GM19452 (cell line): Measurements from ENCODE around the gene RAG2.
A peak's percentile ranks its signal among the peaks of the same experiment; 100 is the strongest.

ENCODE experiments used
- ATAC-seq: cut with Tn5 transposase; IDR thresholded peaks from one replicate; pipeline ENCODE4 v1.9.1; 2021; ENCODE audit not compliant: unreplicated experiment

Gene RAG2

GRCh38 chr11:36601155-36601554 is 3.1 kb upstream of the RAG2 start:
- ATAC-seq, result no peak

GRCh38 chr11:36600180-36600579 is 2.1 kb upstream of the RAG2 start:
- no peak for ATAC-seq

DNA sequence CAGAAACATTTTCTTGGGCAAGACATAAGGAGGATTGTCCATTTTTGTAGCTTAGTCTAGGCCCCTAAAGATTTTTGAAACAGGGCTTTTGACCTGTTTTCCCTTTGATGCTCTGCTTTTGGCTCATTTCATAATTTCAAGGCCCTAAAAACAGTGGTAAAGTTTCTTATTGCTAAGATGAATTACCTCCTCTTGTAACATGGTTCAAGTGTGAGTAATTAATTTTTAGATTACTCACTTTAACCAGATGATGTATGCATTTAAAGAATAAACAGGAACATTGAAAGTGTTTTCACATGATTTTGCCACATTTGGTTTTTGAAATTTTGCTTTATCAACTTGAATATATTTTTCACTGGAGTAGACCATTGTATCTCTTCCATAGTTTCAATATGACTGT is 1.2 kb downstream of the RAG2 start:
- no peak for ATAC-seq

DNA sequence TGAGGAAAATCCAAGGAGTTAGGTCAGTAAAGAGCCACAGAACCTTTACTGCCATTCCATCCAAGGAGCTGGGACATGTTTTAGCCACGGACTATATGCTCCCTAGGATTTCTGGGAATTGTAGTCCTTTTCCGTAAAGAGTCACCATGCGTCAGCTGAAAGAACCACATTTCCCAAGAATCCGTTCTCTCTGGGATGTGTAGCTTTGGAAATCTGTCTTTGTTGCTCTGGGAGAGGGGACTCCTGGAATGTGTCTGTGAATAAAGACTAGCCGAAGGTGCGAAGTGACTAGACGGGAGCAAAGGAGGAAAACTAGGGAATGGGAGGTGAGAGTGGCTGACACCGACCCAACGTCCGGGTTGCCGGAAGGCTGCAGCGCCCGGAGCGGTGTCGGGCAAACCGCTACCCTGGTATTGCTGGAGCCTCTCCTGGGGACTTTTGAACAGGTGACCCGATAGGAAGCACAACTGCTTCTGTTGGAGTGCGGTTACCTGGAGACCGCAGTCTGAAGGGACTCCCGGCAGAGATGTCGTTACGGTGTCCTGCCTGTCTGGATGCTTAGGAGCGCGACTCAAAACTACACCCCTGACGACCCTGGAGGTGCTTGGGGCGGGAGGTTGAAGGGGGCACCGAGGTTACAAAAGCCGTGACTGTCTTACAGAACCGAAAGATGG is 3.6 kb downstream of the RAG2 start, which contains the start of gene IFTAP:
IFTAP (plus strand) TSS at position 187 of the 674 bp plus-strand sequence. CDS start 15,602 bp downstream, outside the sequence.
- peak; percentile 66 for ATAC-seq

- ATAC-seq, result no peak
These were observed 6.6 kb downstream of the RAG2 start for GRCh38 chr11:36591433-36591832.

DNA sequence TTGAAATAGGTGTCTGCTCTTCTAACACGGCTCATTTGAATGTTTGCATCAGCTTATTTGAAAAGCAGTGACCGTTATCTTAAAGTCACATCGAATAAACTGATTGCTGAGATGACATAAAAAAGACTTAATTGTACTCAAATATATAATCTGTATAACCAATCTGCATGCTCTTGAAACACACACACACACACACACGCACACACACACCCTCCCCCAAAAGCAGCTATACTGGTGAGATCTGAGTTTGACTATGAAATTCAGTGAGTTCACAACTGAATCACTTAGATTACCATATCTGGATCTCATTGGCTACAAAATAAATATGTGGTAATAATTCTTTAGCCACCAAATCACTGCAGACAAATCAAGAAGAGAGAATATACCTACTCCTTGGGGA is 7.5 kb downstream of the RAG2 start:
- ATAC-seq, result no peak

- ATAC-seq, result no peak
These were observed 9.9 kb downstream of the RAG2 start for GRCh38 chr11:36588099-36588498.

DNA sequence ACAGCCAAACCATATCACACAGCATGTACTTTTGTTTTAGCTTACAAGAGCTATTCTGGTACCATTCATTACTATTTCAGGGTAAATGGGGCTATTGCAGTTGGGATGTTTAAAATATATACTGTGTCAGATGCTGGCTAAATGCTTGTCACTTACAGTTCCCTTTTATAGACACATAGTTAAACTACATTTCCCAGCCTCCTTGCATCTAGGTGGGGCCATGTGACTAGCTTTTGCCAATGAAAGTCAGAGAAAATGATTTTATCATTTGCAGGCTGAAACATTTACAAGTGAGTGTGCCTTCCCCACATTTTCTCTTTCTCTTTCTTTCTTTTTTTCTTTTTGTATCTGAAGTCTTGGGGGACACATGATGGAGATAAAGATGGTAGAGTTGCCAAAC is 11.5 kb downstream of the RAG2 start:
- ATAC-seq, result no peak

GRCh38 chr11:36583667-36584066 is 14.4 kb downstream of the RAG2 start:
- ATAC-seq, result no peak

- no peak for ATAC-seq
These were observed 16.5 kb downstream of the RAG2 start for GRCh38 chr11:36581536-36581935.

GRCh38 chr11:36578458-36578857 is 19.6 kb downstream of the RAG2 start:
- ATAC-seq, result no peak

- no peak for ATAC-seq
These were observed 20.2 kb downstream of the RAG2 start for GRCh38 chr11:36577859-36578258.

GRCh38 chr11:36577373-36577772 is 20.7 kb downstream of the RAG2 start:
- ATAC-seq, result no peak

DNA sequence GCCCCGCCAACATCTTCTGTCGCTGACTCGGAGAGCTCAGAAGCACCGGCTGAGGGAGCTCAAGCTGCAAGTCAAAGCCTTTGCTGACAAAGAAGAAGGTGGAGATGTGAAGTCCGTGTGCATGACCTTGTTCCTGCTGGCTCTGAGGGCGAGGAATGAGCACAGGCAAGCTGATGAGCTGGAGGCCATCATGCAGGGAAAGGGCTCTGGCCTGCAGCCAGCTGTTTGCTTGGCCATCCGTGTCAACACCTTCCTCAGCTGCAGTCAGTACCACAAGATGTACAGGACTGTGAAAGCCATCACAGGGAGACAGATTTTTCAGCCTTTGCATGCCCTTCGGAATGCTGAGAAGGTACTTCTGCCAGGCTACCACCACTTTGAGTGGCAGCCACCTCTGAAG is 23.6 kb downstream of the RAG2 start:
- no peak for ATAC-seq

DNA sequence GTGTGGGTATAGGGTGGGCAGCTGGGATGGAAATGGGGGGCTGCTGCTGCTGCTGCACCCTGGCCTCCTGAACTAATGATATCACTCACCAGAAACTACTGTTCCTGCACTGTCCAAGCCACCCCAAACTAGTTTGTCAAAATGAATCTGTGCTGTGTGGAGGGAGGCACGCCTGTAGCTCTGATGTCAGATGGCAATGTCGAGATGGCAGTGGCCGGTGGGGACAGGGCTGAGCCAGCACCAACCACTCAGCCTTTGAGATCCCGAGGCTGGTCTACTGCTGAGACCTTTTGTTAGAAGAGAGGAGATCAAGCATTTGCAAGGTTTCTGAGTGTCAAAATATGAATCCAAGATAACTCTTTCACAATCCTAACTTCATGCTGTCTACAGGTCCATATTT is 28.9 kb downstream of the RAG2 start:
- ATAC-seq, result no peak

- ATAC-seq, result no peak
These were observed 30.3 kb downstream of the RAG2 start, which contains the start of gene RAG1 for GRCh38 chr11:36567694-36568093. RAG1 (plus strand) TSS chr11:36568007; CDS start chr11:36573305, 5,298 bp downstream.

GRCh38 chr11:36566407-36567053 is 31.5 kb downstream of the RAG2 start:
- ATAC-seq, result no peak

- no peak for ATAC-seq
These were observed 32.9 kb downstream of the RAG2 start for GRCh38 chr11:36565031-36565610.

DNA sequence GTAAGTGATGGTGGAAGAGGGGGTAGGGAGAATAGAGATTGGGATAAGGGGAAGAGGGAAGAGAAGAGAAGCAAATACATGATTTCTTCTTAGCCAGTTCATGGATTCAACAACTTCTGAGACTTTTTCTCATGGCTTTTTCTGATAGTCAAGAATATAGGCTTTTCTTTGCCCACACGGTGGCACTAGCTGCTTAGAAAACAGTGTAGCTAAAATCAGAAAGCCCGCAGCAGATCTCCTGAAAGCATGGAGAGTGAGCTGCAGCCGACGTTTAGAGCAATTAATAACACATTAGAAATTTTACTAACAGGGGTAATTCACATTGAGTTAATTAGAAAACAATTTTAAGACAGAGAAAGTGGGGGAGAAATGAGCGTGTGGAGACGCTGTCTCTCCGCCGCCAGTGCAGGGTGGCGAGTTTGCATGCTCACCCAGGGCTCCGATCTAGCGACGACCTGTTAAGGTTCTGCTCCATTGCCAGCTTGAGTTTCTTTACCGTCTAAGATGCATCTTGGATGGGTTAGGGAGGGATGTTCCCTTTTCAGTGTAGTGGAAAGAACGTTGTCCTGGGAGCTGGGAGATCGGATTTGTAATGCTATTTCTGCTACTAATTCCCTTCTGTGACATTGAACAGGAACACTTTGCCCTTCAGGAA is 33.5 kb downstream of the RAG2 start:
- no peak for ATAC-seq

DNA sequence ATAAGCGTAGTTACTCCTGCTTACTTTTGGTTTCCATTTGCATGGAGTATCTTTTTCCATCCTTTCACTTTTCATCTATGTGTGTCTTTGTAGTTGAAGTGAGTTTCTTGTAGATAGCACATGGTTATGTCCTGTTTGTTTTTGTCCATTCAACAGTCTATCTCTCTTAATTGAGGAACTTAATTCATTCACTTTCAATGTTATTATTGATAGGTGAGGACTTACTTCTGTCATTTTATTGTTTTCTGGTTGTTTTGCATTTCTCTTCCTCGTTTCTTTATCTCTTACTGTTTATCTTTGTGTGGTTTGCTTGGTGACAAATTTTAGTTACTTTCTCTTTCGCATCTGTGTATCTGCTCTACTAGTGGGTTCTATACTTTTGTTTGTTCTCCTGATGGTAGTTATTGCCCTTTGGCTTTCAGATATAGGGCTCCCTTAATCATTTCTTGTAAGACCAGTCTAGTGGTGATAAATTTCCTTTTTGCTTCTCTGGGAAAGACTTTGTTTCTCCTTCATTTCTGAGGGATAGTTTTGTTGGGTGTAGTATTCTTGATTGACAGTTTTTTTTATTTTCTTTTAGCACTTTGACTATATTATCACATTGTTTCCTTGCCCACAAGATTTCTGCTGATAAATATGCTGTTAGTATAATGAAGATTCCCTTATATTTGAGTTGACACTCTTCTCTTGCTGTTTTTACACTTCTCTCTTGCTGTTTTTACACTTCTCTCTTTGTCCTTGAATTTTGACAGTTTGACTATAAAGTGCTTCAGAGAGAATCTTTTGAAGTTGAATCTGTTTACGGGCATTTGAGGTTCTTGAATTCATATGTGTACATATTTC is 39.2 kb downstream of the RAG2 start:
- peak; percentile 95 for ATAC-seq

- ATAC-seq, result no peak
These were observed 40.0 kb downstream of the RAG2 start for GRCh38 chr11:36557991-36558390.
